Measurements from ENCODE around the gene PACS1.

The PACS1 gene

GRCh38 chr11:66143996-66144678 lies 74.1 kb downstream of the PACS1 start:
- CTCF ChIA-PET: no interaction called here
- no peak overlapping the region for H3K27ac ChIP-seq

GRCh38 chr11:66146074-66146473 lies 76.0 kb downstream of the PACS1 start:
- no peak overlapping the region for H3K27ac ChIP-seq
- DNase-seq (ENCODE audit: low spot score): no peak
- POLR2A ChIA-PET (ENCODE audit: low non-redundant PET): no interaction called here
- TF ChIP-seq, protein P1, sequence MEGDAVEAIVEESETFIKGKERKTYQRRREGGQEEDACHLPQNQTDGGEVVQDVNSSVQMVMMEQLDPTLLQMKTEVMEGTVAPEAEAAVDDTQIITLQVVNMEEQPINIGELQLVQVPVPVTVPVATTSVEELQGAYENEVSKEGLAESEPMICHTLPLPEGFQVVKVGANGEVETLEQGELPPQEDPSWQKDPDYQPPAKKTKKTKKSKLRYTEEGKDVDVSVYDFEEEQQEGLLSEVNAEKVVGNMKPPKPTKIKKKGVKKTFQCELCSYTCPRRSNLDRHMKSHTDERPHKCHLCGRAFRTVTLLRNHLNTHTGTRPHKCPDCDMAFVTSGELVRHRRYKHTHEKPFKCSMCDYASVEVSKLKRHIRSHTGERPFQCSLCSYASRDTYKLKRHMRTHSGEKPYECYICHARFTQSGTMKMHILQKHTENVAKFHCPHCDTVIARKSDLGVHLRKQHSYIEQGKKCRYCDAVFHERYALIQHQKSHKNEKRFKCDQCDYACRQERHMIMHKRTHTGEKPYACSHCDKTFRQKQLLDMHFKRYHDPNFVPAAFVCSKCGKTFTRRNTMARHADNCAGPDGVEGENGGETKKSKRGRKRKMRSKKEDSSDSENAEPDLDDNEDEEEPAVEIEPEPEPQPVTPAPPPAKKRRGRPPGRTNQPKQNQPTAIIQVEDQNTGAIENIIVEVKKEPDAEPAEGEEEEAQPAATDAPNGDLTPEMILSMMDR (conservative IDR thresholded peaks at IDR 0.05; ENCODE audit: low read depth): no peak
- CTCF ChIA-PET: no interaction called here

More at GRCh38 chr11:66143996-66144678, 74.1 kb downstream of the PACS1 start:
- POLR2A ChIA-PET (ENCODE audit: low non-redundant PET): no interaction called here
- no peak for DNase-seq (ENCODE audit: low spot score)
- TF ChIP-seq, protein P1 (conservative IDR thresholded peaks at IDR 0.05; ENCODE audit: low read depth): no peak

- DNase-seq (ENCODE audit: low spot score): no peak
- CTCF ChIA-PET: no interaction called here
- H3K27ac ChIP-seq: no peak overlapping the region
- POLR2A ChIA-PET (ENCODE audit: low non-redundant PET): no interaction called here
- TF ChIP-seq, protein P1 (conservative IDR thresholded peaks at IDR 0.05; ENCODE audit: low read depth): no peak
Measured at GRCh38 chr11:66146940-66147339, 76.9 kb downstream of the PACS1 start.

DNA sequence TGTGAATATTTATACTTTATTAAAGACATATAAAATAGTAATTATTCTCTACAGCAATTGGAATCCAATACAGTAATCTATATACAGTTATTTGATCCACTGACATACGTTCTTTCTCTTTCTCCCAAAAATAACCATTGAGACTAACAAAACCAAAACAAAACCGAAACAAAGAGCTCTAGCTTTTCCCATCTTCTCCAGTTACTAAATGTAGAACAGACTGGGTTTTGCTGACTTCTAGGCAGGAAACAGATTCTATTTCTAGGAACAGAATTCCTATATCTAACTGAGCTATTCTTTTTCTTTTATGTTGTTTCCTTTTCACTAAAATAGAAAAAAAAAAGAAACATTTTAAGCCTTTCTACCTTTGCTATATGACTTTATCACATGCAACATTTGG lies 80.1 kb downstream of the PACS1 start:
- ChIA-PET CTCF (interaction anchor here (0.6 kb wide), 1 partner anchor 17 kb away, joined by 4 read pairs; no protein-coding TSS in a partner anchor), POLR2A (ENCODE audit: low non-redundant PET) (no interaction called here)
- TF ChIP-seq, protein P1 (conservative IDR thresholded peaks at IDR 0.05; ENCODE audit: low read depth): no peak
- no peak for DNase-seq (ENCODE audit: low spot score)
- H3K27ac ChIP-seq: no peak overlapping the region

DNA sequence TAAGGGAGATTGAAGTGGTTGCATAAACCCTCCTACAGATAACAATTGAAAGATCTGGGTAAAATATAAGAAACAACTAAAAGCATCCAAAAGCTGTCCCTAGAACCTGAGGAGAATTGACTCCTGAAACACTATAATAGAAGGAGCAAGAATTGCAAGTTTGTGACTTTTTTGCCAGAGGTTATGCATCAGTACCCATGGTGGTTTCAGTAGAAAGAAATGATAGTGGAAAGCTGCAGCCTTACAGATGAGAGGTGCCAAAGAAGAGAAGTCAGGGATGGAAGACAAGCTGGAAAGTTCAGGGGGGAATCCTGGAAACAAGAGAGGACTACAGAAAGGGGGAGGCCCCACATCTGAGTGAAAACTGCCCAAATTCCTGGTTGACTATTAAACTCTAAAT lies 80.7 kb downstream of the PACS1 start:
- POLR2A ChIA-PET (ENCODE audit: low non-redundant PET): no interaction called here
- CTCF ChIA-PET: interaction anchor here (0.6 kb wide), 1 partner anchor 17 kb away, joined by 4 read pairs; no protein-coding TSS in a partner anchor
- H3K27ac ChIP-seq: no peak overlapping the region
- TF ChIP-seq, protein P1 (conservative IDR thresholded peaks at IDR 0.05; ENCODE audit: low read depth): no peak
- no peak for DNase-seq (ENCODE audit: low spot score)

DNA sequence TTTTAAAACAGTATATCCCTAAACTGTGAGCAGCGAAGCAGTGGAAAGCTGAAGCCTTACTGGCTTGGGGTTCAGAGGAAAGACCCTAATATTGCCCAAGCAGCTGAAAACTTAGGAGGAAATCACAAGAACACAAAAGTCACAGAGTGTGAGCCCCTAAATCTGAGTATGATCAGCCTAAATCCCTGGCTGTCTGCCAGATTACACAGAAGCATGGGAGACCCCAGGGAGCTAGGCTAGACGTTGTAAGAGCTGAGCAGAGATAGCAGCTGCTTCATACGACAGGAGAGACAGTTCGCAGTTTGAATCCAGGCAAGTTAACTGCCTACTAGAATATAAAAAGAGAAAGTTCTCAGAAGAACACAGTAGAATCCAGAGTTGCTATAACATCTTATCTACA lies 81.2 kb downstream of the PACS1 start:
- H3K27ac ChIP-seq: no peak overlapping the region
- no peak for DNase-seq (ENCODE audit: low spot score)
- CTCF ChIA-PET: no interaction called here
- POLR2A ChIA-PET (ENCODE audit: low non-redundant PET): no interaction called here
- TF ChIP-seq, protein P1 (conservative IDR thresholded peaks at IDR 0.05; ENCODE audit: low read depth): no peak
